HEK293 (cell line): ENCODE data around the gene ETDC.

Experiments
- CTCF ChIA-PET: fragments of 350-600 bp; formaldehyde crosslinking; extraction: SDS; loops from one replicate; lab custom pipeline; 2021; ENCODE audit warnings: antibody characterized with exemption; lab: Yijun Ruan, JAX
- POLR2A ChIA-PET: fragments of 300-600 bp; formaldehyde crosslinking; extraction: SDS; loops from one replicate; lab custom pipeline; 2020; ENCODE audit warnings: antibody characterized with exemption, inconsistent platforms; lab: Yijun Ruan, JAX
- H3K27ac ChIP-seq: fragments of 200-500 bp; sonication (Bioruptor generic); 2 replicates; pipeline ENCODE4 v1.5.1; 2014; ENCODE audit warnings: low read depth, low read length, control low read depth, inconsistent platforms; ENCODE audit errors: extremely low read depth
- H3K36me3 ChIP-seq, 2 experiments: fragments of 200-500 bp in 1 of 2; sonication (Bioruptor generic) in 1 of 2; 1 replicate in 1 of 2; 2 replicates in 1 of 2; pipeline ENCODE4 v1.5.1; 2014 to 2017; ENCODE audit warnings: inconsistent platforms in 2 of 2, low read length in 2 of 2; ENCODE audit not compliant: control insufficient read depth in 2 of 2, insufficient read depth in 1 of 2
- H3K4me1 ChIP-seq: fragments of 200-500 bp; sonication (Bioruptor generic); 2 replicates; pipeline ENCODE4 v1.5.1; 2014; ENCODE audit warnings: mild to moderate bottlenecking, low read length, inconsistent platforms; ENCODE audit not compliant: control insufficient read depth, insufficient read depth
- H3K4me3 ChIP-seq: 2 replicates; pipeline ENCODE4 v1.5.1; 2011; ENCODE audit warnings: low read depth, mild to moderate bottlenecking, control low read depth, low read length, moderate library complexity
- H3K9me3 ChIP-seq: fragments of 200-500 bp; sonication (Bioruptor generic); 2 replicates; pipeline ENCODE4 v1.5.1; 2014; ENCODE audit warnings: low read depth, low read length, inconsistent platforms; ENCODE audit not compliant: control insufficient read depth, insufficient read depth
- HOXA7 ChIP-seq: sonication (generic); formaldehyde crosslinking; IDR thresholded peaks from 2 replicates; pipeline ENCODE4 v1.8.1; 2022; ENCODE audit warnings: missing genetic modification reagents, borderline replicate concordance
- OSR2 ChIP-seq: fragments of 450-650 bp; formaldehyde crosslinking; IDR thresholded peaks from 2 replicates; pipeline ENCODE4 v1.5.1; 2016; ENCODE audit warnings: missing biosample characterization, missing genetic modification characterization
- PRDM1 ChIP-seq: fragments of 450-650 bp; formaldehyde crosslinking; IDR thresholded peaks from 2 replicates; pipeline ENCODE4; 2016; ENCODE audit warnings: missing biosample characterization, missing genetic modification characterization
- ZBTB20 ChIP-seq: fragments of 450-650 bp; formaldehyde crosslinking; IDR thresholded peaks from 2 replicates; pipeline ENCODE4 v1.5.1; 2016; ENCODE audit warnings: missing biosample characterization, missing genetic modification characterization
- ZNF211 ChIP-seq: fragments of 450-650 bp; formaldehyde crosslinking; IDR thresholded peaks from 2 replicates; pipeline ENCODE4 v1.5.1; 2016; ENCODE audit warnings: low read depth, missing biosample characterization, missing genetic modification characterization
- ZNF350 ChIP-seq: fragments of 450-650 bp; formaldehyde crosslinking; IDR thresholded peaks from 2 replicates; pipeline ENCODE4 v1.5.0; 2017; ENCODE audit warnings: missing biosample characterization, mild to moderate bottlenecking, missing genetic modification characterization
- ZNF394 ChIP-seq: fragments of 450-650 bp; formaldehyde crosslinking; IDR thresholded peaks from 2 replicates; pipeline ENCODE4 v1.5.1; 2016; ENCODE audit warnings: missing biosample characterization, missing genetic modification characterization, mild to moderate bottlenecking, moderate library complexity, borderline replicate concordance
- ZNF423 ChIP-seq: fragments of 450-650 bp; formaldehyde crosslinking; IDR thresholded peaks from 2 replicates; pipeline ENCODE4 v1.5.1; 2016; ENCODE audit warnings: missing biosample characterization, missing genetic modification characterization
- ZNF658 ChIP-seq: fragments of 450-650 bp; formaldehyde crosslinking; IDR thresholded peaks from 2 replicates; pipeline ENCODE4; 2016; ENCODE audit warnings: missing biosample characterization, missing genetic modification characterization
- ZNF777 ChIP-seq: fragments of 450-650 bp; formaldehyde crosslinking; IDR thresholded peaks from 2 replicates; pipeline ENCODE4 v1.5.1; 2017; ENCODE audit warnings: missing biosample characterization, missing genetic modification characterization, borderline replicate concordance
- TF ChIP-seq, protein P1 (sequence below): IDR thresholded peaks from 2 replicates; pipeline ENCODE4 v1.6.1; 2011; ENCODE audit warnings: mild to moderate bottlenecking, low read depth, low read length, borderline replicate concordance
- TF ChIP-seq, protein P2 (sequence below): fragments of 450-650 bp; formaldehyde crosslinking; IDR thresholded peaks from 2 replicates; pipeline ENCODE4 v1.5.1; 2016; ENCODE audit warnings: missing biosample characterization, missing genetic modification characterization
- TF ChIP-seq, protein P3 (sequence below): fragments of 450-650 bp; formaldehyde crosslinking; IDR thresholded peaks from 2 replicates; pipeline ENCODE4 v1.5.1; 2017; ENCODE audit warnings: missing biosample characterization, missing genetic modification characterization

Gene ETDC

GRCh38 chrX:135354288-135354687 lies 45.0 kb downstream of the ETDC start:
- Histone ChIP-seq H3K27ac (no peak overlapping the region), H3K9me3 (no peaks in the 10 kb centered on the region), H3K36me3 (peaks cover 23 to 32% of the 10 kb centered on the region in 2 experiments), H3K4me3 (no peak overlapping the region)
- ChIA-PET CTCF (no interaction called here), POLR2A (no interaction called here)
- TF ChIP-seq ZNF777 (tag by site-specific recombination), result no peak
- TF ChIP-seq, protein P1, sequence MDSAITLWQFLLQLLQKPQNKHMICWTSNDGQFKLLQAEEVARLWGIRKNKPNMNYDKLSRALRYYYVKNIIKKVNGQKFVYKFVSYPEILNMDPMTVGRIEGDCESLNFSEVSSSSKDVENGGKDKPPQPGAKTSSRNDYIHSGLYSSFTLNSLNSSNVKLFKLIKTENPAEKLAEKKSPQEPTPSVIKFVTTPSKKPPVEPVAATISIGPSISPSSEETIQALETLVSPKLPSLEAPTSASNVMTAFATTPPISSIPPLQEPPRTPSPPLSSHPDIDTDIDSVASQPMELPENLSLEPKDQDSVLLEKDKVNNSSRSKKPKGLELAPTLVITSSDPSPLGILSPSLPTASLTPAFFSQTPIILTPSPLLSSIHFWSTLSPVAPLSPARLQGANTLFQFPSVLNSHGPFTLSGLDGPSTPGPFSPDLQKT, result no peak
- TF ChIP-seq, protein P2, sequence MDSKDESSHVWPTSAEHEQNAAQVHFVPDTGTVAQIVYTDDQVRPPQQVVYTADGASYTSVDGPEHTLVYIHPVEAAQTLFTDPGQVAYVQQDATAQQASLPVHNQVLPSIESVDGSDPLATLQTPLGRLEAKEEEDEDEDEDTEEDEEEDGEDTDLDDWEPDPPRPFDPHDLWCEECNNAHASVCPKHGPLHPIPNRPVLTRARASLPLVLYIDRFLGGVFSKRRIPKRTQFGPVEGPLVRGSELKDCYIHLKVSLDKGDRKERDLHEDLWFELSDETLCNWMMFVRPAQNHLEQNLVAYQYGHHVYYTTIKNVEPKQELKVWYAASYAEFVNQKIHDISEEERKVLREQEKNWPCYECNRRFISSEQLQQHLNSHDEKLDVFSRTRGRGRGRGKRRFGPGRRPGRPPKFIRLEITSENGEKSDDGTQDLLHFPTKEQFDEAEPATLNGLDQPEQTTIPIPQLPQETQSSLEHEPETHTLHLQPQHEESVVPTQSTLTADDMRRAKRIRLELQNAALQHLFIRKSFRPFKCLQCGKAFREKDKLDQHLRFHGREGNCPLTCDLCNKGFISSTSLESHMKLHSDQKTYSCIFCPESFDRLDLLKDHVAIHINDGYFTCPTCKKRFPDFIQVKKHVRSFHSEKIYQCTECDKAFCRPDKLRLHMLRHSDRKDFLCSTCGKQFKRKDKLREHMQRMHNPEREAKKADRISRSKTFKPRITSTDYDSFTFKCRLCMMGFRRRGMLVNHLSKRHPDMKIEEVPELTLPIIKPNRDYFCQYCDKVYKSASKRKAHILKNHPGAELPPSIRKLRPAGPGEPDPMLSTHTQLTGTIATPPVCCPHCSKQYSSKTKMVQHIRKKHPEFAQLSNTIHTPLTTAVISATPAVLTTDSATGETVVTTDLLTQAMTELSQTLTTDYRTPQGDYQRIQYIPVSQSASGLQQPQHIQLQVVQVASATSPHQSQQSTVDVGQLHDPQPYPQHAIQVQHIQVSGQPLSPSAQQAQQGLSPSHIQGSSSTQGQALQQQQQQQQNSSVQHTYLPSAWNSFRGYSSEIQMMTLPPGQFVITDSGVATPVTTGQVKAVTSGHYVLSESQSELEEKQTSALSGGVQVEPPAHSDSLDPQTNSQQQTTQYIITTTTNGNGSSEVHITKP (tag by site-specific recombination), result no peak
- no peak for TF ChIP-seq OSR2 (tag by site-specific recombination)
- TF ChIP-seq ZNF394, result no peak
- TF ChIP-seq, protein P3, sequence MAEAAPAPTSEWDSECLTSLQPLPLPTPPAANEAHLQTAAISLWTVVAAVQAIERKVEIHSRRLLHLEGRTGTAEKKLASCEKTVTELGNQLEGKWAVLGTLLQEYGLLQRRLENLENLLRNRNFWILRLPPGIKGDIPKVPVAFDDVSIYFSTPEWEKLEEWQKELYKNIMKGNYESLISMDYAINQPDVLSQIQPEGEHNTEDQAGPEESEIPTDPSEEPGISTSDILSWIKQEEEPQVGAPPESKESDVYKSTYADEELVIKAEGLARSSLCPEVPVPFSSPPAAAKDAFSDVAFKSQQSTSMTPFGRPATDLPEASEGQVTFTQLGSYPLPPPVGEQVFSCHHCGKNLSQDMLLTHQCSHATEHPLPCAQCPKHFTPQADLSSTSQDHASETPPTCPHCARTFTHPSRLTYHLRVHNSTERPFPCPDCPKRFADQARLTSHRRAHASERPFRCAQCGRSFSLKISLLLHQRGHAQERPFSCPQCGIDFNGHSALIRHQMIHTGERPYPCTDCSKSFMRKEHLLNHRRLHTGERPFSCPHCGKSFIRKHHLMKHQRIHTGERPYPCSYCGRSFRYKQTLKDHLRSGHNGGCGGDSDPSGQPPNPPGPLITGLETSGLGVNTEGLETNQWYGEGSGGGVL (tag by site-specific recombination), result no peak
- no peak for TF ChIP-seq ZBTB20
- no peak for TF ChIP-seq ZNF211 (tag by site-specific recombination)
- no peak for TF ChIP-seq HOXA7 (CRISPR knock-in tag)
- TF ChIP-seq PRDM1 (tag by site-specific recombination), result no peak
- no peak for TF ChIP-seq ZNF658 (tag by site-specific recombination)
- no peak for TF ChIP-seq ZNF350 (tag by site-specific recombination)
- TF ChIP-seq ZNF423 (tag by site-specific recombination), result no peak
- TF ChIP-seq, all 188 proteins: peak for 0
- H3K4me1 ChIP-seq, result no peaks in the 10 kb centered on the region
